OCI-LY7 (cell line): Measurements from ENCODE around the gene CACNA2D4. TPM values are rescaled to one million over a fixed set of nuclear protein-coding genes. Genes with fewer than 3 reads are reported as not detected.

ENCODE experiments used
- BruUV-seq: library from RNA; stranded (reverse); fragments of 400-500 nt; replicated peaks from 2 replicates; lab custom pipeline; 2021; lab: Mats Ljungman, UMichigan
- CTCF ChIA-PET: fragments of 300-600 bp; sonication (Branson Sonifier 250); formaldehyde crosslinking; loops from one replicate; lab custom pipeline; 2022; ENCODE audit warnings: antibody characterized with exemption; ENCODE audit not compliant: unreplicated experiment; lab: Charles Lee
- POLR2A ChIA-PET: fragments of 300-600 bp; sonication (Branson Sonifier 250); formaldehyde crosslinking; loops from one replicate; lab custom pipeline; 2022; ENCODE audit warnings: antibody characterized with exemption; lab: Charles Lee
- DNase-seq: peaks from one replicate; pipeline ENCODE4 v3.0.0-alpha.2; 2015; ENCODE audit warnings: low spot score
- H2AFZ ChIP-seq: fragments of 200-600 bp; sonication (generic), shearing (Covaris generic); 2 replicates; pipeline ENCODE4 v1.6.1; 2014; ENCODE audit warnings: mild to moderate bottlenecking, antibody characterized with exemption, low read length, moderate library complexity
- H3K27ac ChIP-seq: fragments of 200-600 bp; sonication (generic); 2 replicates; pipeline ENCODE4 v1.5.1; 2014; ENCODE audit warnings: mixed run types, low read depth, mild to moderate bottlenecking, moderate library complexity, low read length, inconsistent platforms; ENCODE audit not compliant: poor library complexity, severe bottlenecking
- H3K36me3 ChIP-seq: fragments of 200-600 bp; sonication (generic); 2 replicates; pipeline ENCODE4 v1.6.1; 2014; ENCODE audit warnings: mild to moderate bottlenecking, antibody characterized with exemption, low read length, moderate library complexity, mixed read lengths; ENCODE audit not compliant: insufficient read depth
- H3K4me1 ChIP-seq: fragments of 200-600 bp; sonication (generic); 2 replicates; pipeline ENCODE4 v1.5.1; 2014; ENCODE audit warnings: mild to moderate bottlenecking, low read length; ENCODE audit not compliant: insufficient read depth, poor library complexity, severe bottlenecking
- H3K4me2 ChIP-seq: fragments of 200-600 bp; sonication (generic); 2 replicates; pipeline ENCODE4 v1.6.1; 2014; ENCODE audit warnings: mild to moderate bottlenecking, low read length
- H3K4me3 ChIP-seq: fragments of 200-600 bp; sonication (generic); 2 replicates; pipeline ENCODE4 v1.5.1; 2014; ENCODE audit warnings: mild to moderate bottlenecking, low read depth, low read length; ENCODE audit not compliant: poor library complexity, severe bottlenecking
- H3K79me2 ChIP-seq: fragments of 200-600 bp; sonication (generic); 2 replicates; pipeline ENCODE4 v1.6.1; 2016; ENCODE audit warnings: low read depth, mild to moderate bottlenecking, low read length, moderate library complexity, mixed read lengths; ENCODE audit not compliant: insufficient read depth
- H3K9me2 ChIP-seq: fragments of 200-600 bp; sonication (generic); 2 replicates; pipeline ENCODE4 v1.6.1; 2016; ENCODE audit warnings: mild to moderate bottlenecking, low read length, mixed read lengths; ENCODE audit not compliant: insufficient read depth
- H3K9me3 ChIP-seq: fragments of 200-600 bp; sonication (generic); 2 replicates; pipeline ENCODE4 v1.6.1; 2014; ENCODE audit warnings: mild to moderate bottlenecking, mixed run types, low read length, mixed read lengths
- H4K20me1 ChIP-seq: fragments of 200-600 bp; sonication (generic); 2 replicates; pipeline ENCODE4 v1.6.1; 2014; ENCODE audit warnings: mild to moderate bottlenecking, antibody characterized with exemption, low read length, moderate library complexity, mixed read lengths; ENCODE audit not compliant: insufficient read depth
- EZH2phosphoT487 ChIP-seq: fragments of 200-600 bp; sonication (generic); IDR thresholded peaks from 2 replicates; pipeline ENCODE4 v1.6.1; 2018; ENCODE audit warnings: low read depth, borderline replicate concordance, mild to moderate bottlenecking, mixed run types, antibody characterized with exemption, low read length, moderate library complexity, mixed read lengths
- intact Hi-C: fragments of 100-400 bp; cut with micrococcal nuclease; formaldehyde crosslinking; loops from one replicate; pipeline ENCODE4 v1.10.0; 2022; ENCODE audit not compliant: unreplicated experiment
- total RNA-seq, 2 experiments: library from RNA; depleted of rRNA in 1 of 2; stranded (reverse); fragments of >200 nt in 1 of 2; shearing (Covaris generic) in 1 of 2; gene quantifications; 2 replicates each; pipeline ENCODE4 v1.2.3, GENCODE V29; 2014 to 2022
- TF ChIP-seq, protein P1 (sequence below): fragments of 200-600 bp; sonication (generic); conservative IDR thresholded peaks from 2 replicates; pipeline ENCODE4 v1.5.1; 2014; ENCODE audit warnings: mild to moderate bottlenecking, antibody characterized with exemption, low read length, moderate library complexity, mixed read lengths

CACNA2D4 gene
- total RNA-seq, 2 experiments from 2014 or later, result 0.13 TPM; not detected in 1

GRCh38 chr12:1916371-1917171, 1.9 kb downstream of the CACNA2D4 start:
- no peaks in the 10 kb centered on the region for H3K36me3 ChIP-seq
- no peaks in the 10 kb centered on the region for H3K9me2 ChIP-seq
- POLR2A ChIA-PET, result interaction anchor here (0.8 kb wide), 1 partner anchor 12 kb away, joined by 3 read pairs; no protein-coding TSS in a partner anchor
- peaks cover 8% of the 10 kb centered on the region for H3K4me1 ChIP-seq
- no peak overlapping the region for H3K4me2 ChIP-seq
- no peaks in the 10 kb centered on the region for H3K79me2 ChIP-seq
- H3K27ac ChIP-seq, result no peak overlapping the region
- no peak for DNase-seq
- no peaks in the 10 kb centered on the region for H3K9me3 ChIP-seq
- BruUV-seq, result no TSS peak
- H4K20me1 ChIP-seq, result no peaks in the 10 kb centered on the region
- H2AFZ ChIP-seq, result no peak overlapping the region
- CTCF ChIA-PET, result no interaction called here
- no peak overlapping the region for H3K4me3 ChIP-seq
- intact Hi-C loops, result no loop called here
- TF ChIP-seq, protein P1, sequence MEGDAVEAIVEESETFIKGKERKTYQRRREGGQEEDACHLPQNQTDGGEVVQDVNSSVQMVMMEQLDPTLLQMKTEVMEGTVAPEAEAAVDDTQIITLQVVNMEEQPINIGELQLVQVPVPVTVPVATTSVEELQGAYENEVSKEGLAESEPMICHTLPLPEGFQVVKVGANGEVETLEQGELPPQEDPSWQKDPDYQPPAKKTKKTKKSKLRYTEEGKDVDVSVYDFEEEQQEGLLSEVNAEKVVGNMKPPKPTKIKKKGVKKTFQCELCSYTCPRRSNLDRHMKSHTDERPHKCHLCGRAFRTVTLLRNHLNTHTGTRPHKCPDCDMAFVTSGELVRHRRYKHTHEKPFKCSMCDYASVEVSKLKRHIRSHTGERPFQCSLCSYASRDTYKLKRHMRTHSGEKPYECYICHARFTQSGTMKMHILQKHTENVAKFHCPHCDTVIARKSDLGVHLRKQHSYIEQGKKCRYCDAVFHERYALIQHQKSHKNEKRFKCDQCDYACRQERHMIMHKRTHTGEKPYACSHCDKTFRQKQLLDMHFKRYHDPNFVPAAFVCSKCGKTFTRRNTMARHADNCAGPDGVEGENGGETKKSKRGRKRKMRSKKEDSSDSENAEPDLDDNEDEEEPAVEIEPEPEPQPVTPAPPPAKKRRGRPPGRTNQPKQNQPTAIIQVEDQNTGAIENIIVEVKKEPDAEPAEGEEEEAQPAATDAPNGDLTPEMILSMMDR, result no peak
- no peak for TF ChIP-seq EZH2phosphoT487

- BruUV-seq, result no TSS peak
These were observed 3.1 kb downstream of the CACNA2D4 start for GRCh38 chr12:1915082-1915968.

More at GRCh38 chr12:1915082-1915968, 3.1 kb downstream of the CACNA2D4 start:
- POLR2A ChIA-PET, result no interaction called here
- intact Hi-C loops, result no loop called here
- CTCF ChIA-PET, result no interaction called here
- no peak overlapping the region for H3K4me2 ChIP-seq
- H4K20me1 ChIP-seq, result no peaks in the 10 kb centered on the region
- H3K9me3 ChIP-seq, result no peaks in the 10 kb centered on the region
- H3K27ac ChIP-seq, result no peak overlapping the region
- no peaks in the 10 kb centered on the region for H3K79me2 ChIP-seq
- no peak overlapping the region for H3K4me3 ChIP-seq
- H3K4me1 ChIP-seq, result peaks cover 8% of the 10 kb centered on the region
- DNase-seq, result peak; percentile 33
- H3K36me3 ChIP-seq, result no peaks in the 10 kb centered on the region
- no peak overlapping the region for H2AFZ ChIP-seq
- no peak for TF ChIP-seq EZH2phosphoT487
- TF ChIP-seq, protein P1, result no peak
- no peaks in the 10 kb centered on the region for H3K9me2 ChIP-seq
